SH-SY5Y (cell line): ENCODE data around the gene COPS2.

Experiments
- GATA2 ChIP-seq: IDR thresholded peaks from 2 replicates; pipeline ENCODE4 v1.6.1; 2011; ENCODE audit warnings: mild to moderate bottlenecking, low read depth, low read length
- GATA3 ChIP-seq: IDR thresholded peaks from 2 replicates; pipeline ENCODE4 v1.6.1; 2011; ENCODE audit warnings: low read depth, mild to moderate bottlenecking, low read length, moderate library complexity

COPS2 gene

GRCh38 chr15:49096090-49096750, 59.2 kb downstream of the COPS2 start:
- no peak for TF ChIP-seq GATA2
- no peak for TF ChIP-seq GATA3

GRCh38 chr15:49094923-49095322, 60.5 kb downstream of the COPS2 start:
- TF ChIP-seq GATA3, result no peak
- no peak for TF ChIP-seq GATA2

- TF ChIP-seq GATA2 (no peak), GATA3 (no peak)
These were observed 61.9 kb downstream of the COPS2 start for GRCh38 chr15:49093252-49094105.

- TF ChIP-seq GATA3, result no peak
- no peak for TF ChIP-seq GATA2
These were observed 66.4 kb downstream of the COPS2 start for GRCh38 chr15:49088996-49089395.

GRCh38 chr15:49085696-49086459, 69.5 kb downstream of the COPS2 start:
- no peak for TF ChIP-seq GATA2
- TF ChIP-seq GATA3, result no peak

- TF ChIP-seq GATA2 (no peak), GATA3 (no peak)
These were observed 71.2 kb downstream of the COPS2 start for GRCh38 chr15:49084285-49084570.

GRCh38 chr15:49083401-49084284, 71.8 kb downstream of the COPS2 start:
- TF ChIP-seq GATA2, result no peak

- no peak for TF ChIP-seq GATA2
These were observed 72.4 kb downstream of the COPS2 start for GRCh38 chr15:49082960-49083359.

GRCh38 chr15:49079340-49080039, 75.9 kb downstream of the COPS2 start:
- no peak for TF ChIP-seq GATA3
- TF ChIP-seq GATA2, result no peak

GRCh38 chr15:49075881-49076280, 79.5 kb downstream of the COPS2 start:
- no peak for TF ChIP-seq GATA3
- TF ChIP-seq GATA2, result no peak
